ENCODE data around the gene UGT1A3.

Gene UGT1A3

GRCh38 chr2:233822101-233822771 is 93.4 kb downstream of the UGT1A3 start:
- H3K9me3 ChIP-seq (ENCODE audit: severe bottlenecking): no peaks in the 10 kb centered on the region
- no peaks in the 10 kb centered on the region for H3K27me3 ChIP-seq (ENCODE audit: insufficient read depth, low read depth, severe bottlenecking)
- no peaks in the 10 kb centered on the region for H3K36me3 ChIP-seq
- no peak overlapping the region for H3K4me3 ChIP-seq (ENCODE audit: low read depth, low read length)
- no peak overlapping the region for H3K27ac ChIP-seq
- peak; percentile 4 for DNase-seq
- TF ChIP-seq CTCF (IDR thresholded peaks at IDR 0.05; ENCODE audit: low read depth, low read length): no peak
